HG03520 (cell line): ENCODE data around the gene RNF123.
"Not testable (repeated sequence)": the region's sequence is repeated elsewhere in the genome, so short reads cannot be mapped to it uniquely, and the experiment has no call there.

Experiments
- ATAC-seq: cut with Tn5 transposase; IDR thresholded peaks from one replicate; pipeline ENCODE4 v1.9.1; 2021; ENCODE audit warnings: mild to moderate bottlenecking, moderate library complexity; ENCODE audit not compliant: unreplicated experiment

Gene RNF123

GRCh38 chr3:49675912-49676311 lies 13.4 kb upstream of the RNF123 start:
- no peak for ATAC-seq

- no peak for ATAC-seq
Measured at GRCh38 chr3:49680493-49681231, 8.7 kb upstream of the RNF123 start.

- ATAC-seq = no peak
Measured at GRCh38 chr3:49681232-49681522, 8.2 kb upstream of the RNF123 start.

- ATAC-seq = no peak
Measured at GRCh38 chr3:49681543-49681942, 7.8 kb upstream of the RNF123 start.

- no peak for ATAC-seq
Measured at GRCh38 chr3:49683162-49683561, 6.2 kb upstream of the RNF123 start.

- not testable (repeated sequence) for ATAC-seq
Measured at GRCh38 chr3:49684453-49684852, 4.9 kb upstream of the RNF123 start.

GRCh38 chr3:49685103-49685502 lies 4.3 kb upstream of the RNF123 start:
- ATAC-seq = not testable (repeated sequence)

- not testable (repeated sequence) for ATAC-seq
Measured at GRCh38 chr3:49685846-49686245, 3.5 kb upstream of the RNF123 start.

- ATAC-seq = not testable (repeated sequence)
Measured at GRCh38 chr3:49686346-49686745, 3.0 kb upstream of the RNF123 start.

GRCh38 chr3:49686769-49687423 lies 2.5 kb upstream of the RNF123 start:
- ATAC-seq = not testable (repeated sequence)

GRCh38 chr3:49687424-49687795 lies 1.9 kb upstream of the RNF123 start:
- ATAC-seq = not testable (repeated sequence)

GRCh38 chr3:49688338-49689045 lies 865 bp upstream of the RNF123 start:
- peak; percentile 4 for ATAC-seq

GRCh38 chr3:49689908-49690624 lies 709 bp downstream of the RNF123 start:
- not testable (repeated sequence) for ATAC-seq

- ATAC-seq = not testable (repeated sequence)
Measured at GRCh38 chr3:49690856-49691255, 1.5 kb downstream of the RNF123 start.

GRCh38 chr3:49691481-49691880 lies 2.1 kb downstream of the RNF123 start:
- not testable (repeated sequence) for ATAC-seq

GRCh38 chr3:49694409-49695070 lies 5.2 kb downstream of the RNF123 start:
- ATAC-seq = not testable (repeated sequence)

- ATAC-seq = not testable (repeated sequence)
Measured at GRCh38 chr3:49695350-49696015, 6.1 kb downstream of the RNF123 start.

- ATAC-seq = no peak
Measured at GRCh38 chr3:49699281-49699979, 10.1 kb downstream of the RNF123 start.

- ATAC-seq = no peak
Measured at GRCh38 chr3:49700014-49700413, 10.7 kb downstream of the RNF123 start.
